GM21825 (cell line): ENCODE data around the gene UBE2N.

Experiments used
- ATAC-seq: cut with Tn5 transposase; IDR thresholded peaks from one replicate; pipeline ENCODE4 v1.9.1; 2021; ENCODE audit warnings: mild to moderate bottlenecking, moderate library complexity; ENCODE audit not compliant: unreplicated experiment

The UBE2N gene

DNA sequence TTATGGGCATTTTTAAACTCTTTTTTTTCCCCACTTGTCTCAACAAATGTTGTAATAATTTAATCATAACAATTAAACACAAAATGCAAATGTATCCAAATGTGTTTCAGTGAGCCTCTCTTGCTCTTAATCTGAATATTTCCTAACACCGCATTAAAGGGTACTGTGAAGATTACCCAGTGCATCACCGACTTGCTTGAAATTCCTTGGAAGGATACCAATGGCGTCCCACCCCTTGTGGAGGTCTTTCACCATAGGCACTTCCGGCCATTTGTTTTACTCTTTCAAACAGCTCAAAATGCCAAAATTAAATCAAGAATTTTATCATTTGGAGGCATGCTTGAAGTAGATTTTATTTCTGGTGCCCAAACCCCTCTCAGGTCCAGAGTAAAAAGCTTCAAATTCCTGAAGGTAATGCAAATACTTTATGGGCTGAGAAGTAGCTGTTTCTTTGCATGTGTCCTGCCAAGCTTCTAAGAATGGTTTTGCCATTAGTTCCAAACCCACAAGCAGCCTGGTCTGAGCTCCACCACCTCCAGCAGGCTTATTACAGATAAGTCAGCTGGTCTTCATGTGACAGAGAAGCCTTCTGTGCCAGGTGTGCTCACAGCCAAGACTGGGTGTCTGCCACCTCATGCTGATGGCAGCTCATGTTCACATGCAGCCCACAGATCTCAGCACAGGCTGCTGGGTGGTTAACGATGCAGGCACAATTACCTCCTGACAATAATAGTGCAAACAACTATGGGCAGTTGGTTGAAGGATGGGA lies 80.4 kb downstream of the UBE2N start:
- no peak for ATAC-seq

DNA sequence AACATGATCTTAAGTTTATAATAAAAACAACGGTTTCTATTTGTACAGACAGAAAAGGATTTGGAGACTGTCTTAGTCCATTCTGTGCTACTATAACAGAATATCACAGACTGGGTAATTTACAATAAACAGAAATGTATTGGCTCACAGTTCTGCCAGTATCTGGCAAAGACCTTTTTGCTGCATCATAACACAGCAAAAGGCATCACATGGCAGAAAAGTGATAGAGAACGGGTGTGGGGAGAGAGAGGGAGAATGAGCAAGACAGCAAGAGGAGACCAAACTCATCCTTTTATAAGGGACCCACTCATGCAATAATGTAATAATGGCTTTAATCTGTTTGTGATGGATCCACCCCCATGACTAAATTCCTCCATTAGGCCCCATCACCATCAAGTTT lies 81.1 kb downstream of the UBE2N start:
- no peak for ATAC-seq

DNA sequence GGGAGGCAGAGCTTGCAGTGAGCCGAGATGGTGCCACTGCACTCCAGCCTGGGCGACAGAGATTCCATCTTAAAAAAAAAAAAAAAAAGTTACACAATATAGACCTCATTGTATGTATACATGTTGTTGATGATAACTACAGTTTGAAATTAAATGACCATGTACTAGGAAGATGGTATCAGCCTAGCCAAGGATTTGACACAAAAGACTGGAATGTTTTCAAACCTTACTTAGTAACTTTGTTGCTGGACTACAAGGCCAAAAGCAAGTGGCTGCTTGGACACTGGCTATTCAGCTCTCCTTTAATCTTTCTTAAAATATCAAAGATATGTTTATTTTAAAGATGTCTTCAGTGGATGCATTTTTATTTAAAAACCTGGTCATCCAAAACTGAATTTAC lies 82.9 kb downstream of the UBE2N start:
- ATAC-seq: no peak

DNA sequence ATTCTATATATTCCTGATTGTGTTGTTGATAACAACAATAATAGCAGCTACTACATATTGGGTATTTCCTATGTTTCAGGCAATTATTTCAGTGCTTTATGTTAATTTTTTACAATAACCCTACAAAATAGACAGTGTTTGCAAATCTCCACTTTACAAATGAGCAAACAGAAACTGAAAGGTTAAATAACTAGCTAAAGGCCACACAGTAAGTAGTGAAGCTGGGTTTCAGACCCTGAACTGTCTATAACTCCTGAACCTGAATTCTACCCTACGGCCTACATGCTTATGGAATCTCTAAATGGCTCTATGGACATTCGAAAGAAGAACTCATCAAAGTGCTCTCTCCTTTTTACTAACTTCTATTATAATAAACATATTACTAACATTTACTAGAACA lies 83.7 kb downstream of the UBE2N start:
- peak; percentile 62 for ATAC-seq

DNA sequence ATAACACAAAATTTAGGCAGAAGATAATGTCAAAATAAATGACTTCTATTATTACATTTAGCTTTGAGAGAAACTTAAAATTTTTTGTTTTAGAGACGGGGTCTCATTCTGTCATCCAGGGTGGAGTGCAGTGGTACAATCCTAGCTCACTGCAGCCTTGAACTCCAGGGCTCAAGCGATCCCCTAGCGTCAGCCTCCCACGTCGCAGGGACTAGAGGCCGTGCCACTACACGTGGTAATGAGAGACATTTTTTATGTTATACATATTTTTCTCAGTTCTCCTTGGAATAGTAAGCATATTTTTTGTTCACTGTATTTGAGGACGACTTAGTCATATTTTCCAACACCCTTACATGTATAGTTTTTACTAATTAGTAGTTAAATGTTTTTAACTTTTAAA lies 85.5 kb downstream of the UBE2N start:
- ATAC-seq: no peak
